ENCODE results near the gene ZC3H12D. TPM values are rescaled to one million over a fixed set of nuclear protein-coding genes. Genes with fewer than 3 reads are reported as not detected.

The ZC3H12D gene
- polyA plus RNA-seq, 1 of the 3 experiments (the other 2 are of a cell fraction) = 0.03 TPM

GRCh38 chr6:149453597-149454345 lies 31.0 kb downstream of the ZC3H12D start (continued):
- TF ChIP-seq IRF3 (IDR thresholded peaks at IDR 0.05; ENCODE audit: low read depth, low read length) (no peak), RFX5 (IDR thresholded peaks at IDR 0.05; ENCODE audit: low read length) (no peak), USF2 (IDR thresholded peaks at IDR 0.05; ENCODE audit: borderline replicate concordance, low read depth, low read length) (no peak), TCF12 (IDR thresholded peaks at IDR 0.05) (no peak), RCOR1 (IDR thresholded peaks at IDR 0.05; ENCODE audit: low read length) (no peak), TEAD4 (IDR thresholded peaks at IDR 0.05; ENCODE audit: borderline replicate concordance, insufficient read depth) (no peak)

- POLR2A ChIA-PET = no interaction called here
- Histone ChIP-seq H3K79me2 (ENCODE audit: insufficient read depth) (no peaks in the 10 kb centered on the region), H3K4me1 (ENCODE audit: control insufficient read depth in 1 of 2, insufficient read depth in 2 of 2, low read depth in 1 of 2, low read length in 1 of 2) (peaks cover 3 to 19% of the 10 kb centered on the region in 2 experiments; a peak in 2 of 4 replicates), H3K27ac (ENCODE audit: low read depth in 2 of 2, low read length in 1 of 2) (no peak overlapping the region), H3K9ac (no peak overlapping the region), H3K36me3 (replicated peaks in 1 of 2; ENCODE audit: control insufficient read depth in 1 of 2, insufficient read depth in 2 of 2, low read length in 1 of 2) (no peaks in the 10 kb centered on the region), H3K4me2 (no peak overlapping the region), H3K9me2 (no peaks in the 10 kb centered on the region), H3K4me3 (ENCODE audit: low read depth in 2 of 2, low read length in 1 of 2) (no peak overlapping the region), H3K27me3 (ENCODE audit: insufficient read depth) (no peaks in the 10 kb centered on the region), H2AFZ (ENCODE audit: low read depth) (no peak overlapping the region), H4K20me1 (ENCODE audit: insufficient read depth) (no peaks in the 10 kb centered on the region), H3K9me3 (no peaks in the 10 kb centered on the region), H3F3A (replicated peaks; ENCODE audit: insufficient read depth) (peaks cover 6% of the 10 kb centered on the region)
- no peak for DNase-seq
- CTCF ChIA-PET = interaction anchor here (0.8 kb wide), 1 partner anchor 424 kb away, joined by 3 read pairs; no protein-coding TSS in a partner anchor
- TF ChIP-seq GATA2 (CRISPR knock-in tag; IDR thresholded peaks at IDR 0.05) (no peak), EZH2phosphoT487 (IDR thresholded peaks at IDR 0.05; ENCODE audit: borderline replicate concordance, low read depth) (no peak), IRF3 (IDR thresholded peaks at IDR 0.05; ENCODE audit: low read depth, low read length) (no peak), YY1 (IDR thresholded peaks at IDR 0.05; ENCODE audit: low read depth) (no peak), MEF2A (IDR thresholded peaks at IDR 0.05; ENCODE audit: borderline replicate concordance, low read depth) (no peak), RXRA (IDR thresholded peaks at IDR 0.05; ENCODE audit: borderline replicate concordance, low read depth) (no peak), REST (IDR thresholded peaks at IDR 0.05; ENCODE audit: low read depth, low read length) (no peak), FOSL2 (IDR thresholded peaks at IDR 0.05; ENCODE audit: borderline replicate concordance, low read depth) (no peak), FOXJ3 (CRISPR knock-in tag; IDR thresholded peaks at IDR 0.05) (no peak), TCF12 (IDR thresholded peaks at IDR 0.05) (no peak), ZBTB33 (IDR thresholded peaks at IDR 0.05; ENCODE audit: borderline replicate concordance, low read depth) (no peak), NRF1 (IDR thresholded peaks at IDR 0.05; ENCODE audit: low read depth, low read length) (no peak)
- 94% methylated on average over 3 of the region's 13 CpGs for WGBS (ENCODE audit: low lambda C conversion rate)
Measured at GRCh38 chr6:149452037-149452939, 32.5 kb downstream of the ZC3H12D start.
